HG02973 (cell line): Measurements from ENCODE around the gene SSH3.

Source experiments
- ATAC-seq: cut with Tn5 transposase; IDR thresholded peaks from one replicate; pipeline ENCODE4 v1.9.1; 2021; ENCODE audit warnings: moderate library complexity; ENCODE audit not compliant: unreplicated experiment

Gene SSH3

DNA sequence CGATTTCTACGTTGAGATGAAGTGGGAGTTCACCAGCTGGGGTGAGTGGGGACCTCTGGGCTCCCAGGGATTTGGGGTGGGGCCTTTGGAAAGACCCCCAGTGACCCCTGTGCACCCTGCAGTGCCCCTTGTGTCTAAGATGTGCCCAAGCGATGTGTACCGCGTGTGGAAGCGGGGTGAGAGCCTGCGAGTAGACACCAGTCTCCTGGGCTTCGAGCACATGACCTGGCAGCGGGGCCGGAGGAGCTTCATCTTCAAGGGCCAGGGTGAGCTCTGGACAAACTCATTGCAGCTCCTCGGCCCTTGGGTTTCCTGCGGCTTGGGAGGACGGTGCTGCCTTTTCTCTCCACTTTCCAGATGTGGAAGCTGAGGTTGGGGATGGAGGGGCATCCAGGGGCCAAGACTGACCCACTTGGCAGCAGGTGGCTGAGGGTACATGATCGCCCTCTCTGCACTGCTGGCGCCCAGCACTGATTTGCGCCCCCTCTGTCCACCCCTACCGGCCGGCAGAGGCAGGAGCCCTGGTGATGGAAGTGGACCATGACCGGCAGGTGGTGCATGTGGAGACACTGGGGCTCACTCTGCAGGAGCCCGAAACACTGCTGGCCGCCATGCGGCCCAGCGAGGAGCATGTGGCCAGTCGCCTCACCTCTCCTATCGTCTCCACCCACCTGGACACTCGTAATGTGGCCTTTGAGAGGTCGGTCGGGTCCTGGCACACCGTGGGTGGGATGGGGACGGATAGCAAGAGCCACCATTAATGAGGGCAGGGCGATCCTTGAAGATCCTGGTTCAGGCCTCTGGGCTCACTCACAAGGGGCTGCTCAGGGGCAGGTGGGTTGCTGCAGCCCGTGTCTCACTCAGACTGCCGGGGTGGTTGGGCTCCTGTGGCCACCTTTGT lies 11.6 kb upstream of the SSH3 start:
- ATAC-seq: no peak

DNA sequence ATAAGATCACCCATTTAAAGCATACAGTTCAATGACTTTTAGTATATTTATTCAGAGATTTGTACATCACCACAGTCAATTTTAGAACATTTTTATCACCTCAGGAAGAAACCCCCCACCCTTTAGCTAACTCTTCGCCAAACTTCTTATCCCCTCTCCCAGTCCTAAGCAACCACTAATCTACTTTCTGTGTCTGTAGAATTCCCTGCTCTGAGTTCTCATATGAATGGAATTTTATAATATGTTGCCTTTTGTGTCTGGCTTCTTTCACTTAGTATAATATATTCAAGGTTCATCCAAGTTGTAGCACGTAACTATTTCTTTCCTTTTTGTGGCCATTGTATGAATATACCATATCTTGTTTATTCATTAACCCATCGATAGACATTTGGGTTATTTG lies 10.7 kb upstream of the SSH3 start:
- ATAC-seq: no peak

DNA sequence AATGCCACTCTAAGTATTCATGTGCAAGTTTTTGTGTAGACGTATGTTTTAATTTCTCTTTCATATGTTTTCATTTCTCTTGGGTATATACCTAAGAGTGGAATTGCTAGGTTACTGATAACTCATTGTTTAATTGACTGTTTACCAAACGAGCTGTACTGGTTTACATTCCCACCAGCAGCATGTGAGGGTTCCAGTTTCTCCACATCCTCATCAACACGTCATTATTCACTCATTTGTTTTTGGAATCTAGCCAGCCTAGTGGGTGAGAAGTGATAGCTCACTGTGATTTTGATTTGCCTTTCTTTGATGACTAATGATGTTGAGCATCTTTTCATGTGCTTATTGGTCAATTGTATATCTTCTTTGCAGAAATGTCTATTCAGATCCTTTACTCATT lies 10.2 kb upstream of the SSH3 start:
- no peak for ATAC-seq

DNA sequence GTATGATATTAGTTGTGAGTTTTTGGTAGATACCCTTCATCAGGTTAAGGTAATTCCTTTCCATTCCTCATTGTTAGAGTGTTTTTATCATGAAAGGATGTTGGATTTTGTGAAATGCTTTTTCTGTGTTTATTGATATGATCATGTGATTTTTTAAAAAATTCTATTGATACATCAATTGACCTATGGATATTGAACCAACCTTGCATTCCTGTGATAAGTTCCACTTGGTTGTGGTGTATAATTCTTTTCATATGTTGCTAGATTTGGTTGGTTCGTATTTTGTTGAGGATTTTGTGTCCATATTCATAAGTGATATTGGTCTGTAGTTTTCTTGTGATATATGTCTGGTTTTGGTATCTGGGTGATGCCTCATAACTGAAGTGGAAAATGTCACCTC lies 7.5 kb upstream of the SSH3 start:
- no peak for ATAC-seq

DNA sequence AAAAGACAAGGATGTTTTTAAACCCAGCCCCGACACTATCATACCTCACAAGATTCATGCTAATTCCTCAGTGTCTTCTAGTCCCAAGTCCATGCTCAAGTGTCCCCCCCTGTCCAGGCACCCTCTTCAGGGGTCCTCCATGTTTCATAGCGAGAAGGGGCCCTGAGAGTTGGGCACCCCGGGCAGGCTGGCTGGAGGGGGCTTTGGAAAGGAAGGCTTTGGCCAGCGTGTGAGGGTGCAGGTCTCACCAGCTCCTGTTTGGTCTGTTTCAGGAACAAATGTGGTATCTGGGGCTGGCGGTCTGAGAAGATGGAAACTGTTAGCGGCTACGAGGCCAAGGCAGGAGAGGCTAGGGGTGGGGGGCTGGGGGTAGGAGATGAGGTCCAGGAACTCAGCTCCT lies 4.5 kb upstream of the SSH3 start:
- ATAC-seq: no peak

DNA sequence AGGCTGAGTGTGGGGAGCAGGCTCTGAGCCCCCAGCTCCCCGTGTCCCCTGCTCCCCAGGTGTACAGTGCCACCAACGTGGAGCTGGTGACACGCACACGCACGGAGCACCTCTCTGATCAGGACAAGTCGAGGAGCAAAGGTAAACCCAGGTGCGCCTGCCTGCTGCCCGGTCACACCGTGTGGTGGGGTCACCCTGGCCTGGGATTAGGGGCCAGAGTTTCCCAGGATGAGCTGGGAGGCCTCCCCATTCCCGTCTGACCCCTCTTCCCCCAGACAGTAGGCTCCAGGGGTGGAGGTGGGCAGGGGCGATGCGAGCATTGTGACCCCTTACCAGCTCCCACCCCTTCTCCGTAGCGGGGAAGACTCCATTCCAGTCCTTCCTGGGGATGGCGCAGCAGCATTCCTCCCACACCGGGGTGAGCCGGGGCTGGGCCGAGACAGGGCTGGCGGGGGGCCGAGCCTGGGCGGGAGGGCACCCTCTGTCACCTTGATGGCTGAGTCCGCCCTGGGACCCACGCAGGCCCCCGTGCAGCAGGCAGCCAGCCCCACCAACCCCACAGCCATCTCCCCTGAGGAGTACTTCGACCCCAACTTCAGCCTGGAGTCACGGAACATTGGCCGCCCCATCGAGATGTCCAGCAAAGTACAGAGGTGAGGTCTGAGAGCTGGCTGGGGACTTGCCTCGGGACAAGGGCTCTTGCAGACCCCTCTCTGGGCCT lies 3.7 kb upstream of the SSH3 start:
- no peak for ATAC-seq

DNA sequence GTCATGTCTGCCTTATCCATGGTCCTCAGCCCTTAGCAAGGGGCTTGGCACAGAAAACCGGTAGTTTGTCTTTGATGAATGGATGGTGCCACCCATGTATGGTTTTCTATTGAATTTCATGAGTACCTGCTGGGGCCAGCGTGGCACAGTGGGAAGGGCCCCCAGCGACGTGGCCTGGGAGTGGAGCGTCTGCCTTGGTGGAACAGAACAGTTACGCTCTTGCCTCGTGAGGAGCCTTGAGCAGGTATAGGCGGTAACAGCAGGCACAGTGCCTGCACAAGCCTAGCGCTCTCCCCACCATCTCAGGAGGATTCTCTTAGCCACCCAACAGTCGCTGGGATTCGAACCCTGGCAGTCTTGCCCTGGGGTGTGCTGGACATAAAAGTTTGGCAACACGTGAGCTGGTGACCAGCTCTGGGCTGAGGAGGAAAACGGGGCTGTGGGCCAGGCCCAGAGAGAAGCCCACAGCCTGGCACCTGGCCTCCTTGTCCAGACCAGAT lies 3.0 kb upstream of the SSH3 start:
- no peak for ATAC-seq

DNA sequence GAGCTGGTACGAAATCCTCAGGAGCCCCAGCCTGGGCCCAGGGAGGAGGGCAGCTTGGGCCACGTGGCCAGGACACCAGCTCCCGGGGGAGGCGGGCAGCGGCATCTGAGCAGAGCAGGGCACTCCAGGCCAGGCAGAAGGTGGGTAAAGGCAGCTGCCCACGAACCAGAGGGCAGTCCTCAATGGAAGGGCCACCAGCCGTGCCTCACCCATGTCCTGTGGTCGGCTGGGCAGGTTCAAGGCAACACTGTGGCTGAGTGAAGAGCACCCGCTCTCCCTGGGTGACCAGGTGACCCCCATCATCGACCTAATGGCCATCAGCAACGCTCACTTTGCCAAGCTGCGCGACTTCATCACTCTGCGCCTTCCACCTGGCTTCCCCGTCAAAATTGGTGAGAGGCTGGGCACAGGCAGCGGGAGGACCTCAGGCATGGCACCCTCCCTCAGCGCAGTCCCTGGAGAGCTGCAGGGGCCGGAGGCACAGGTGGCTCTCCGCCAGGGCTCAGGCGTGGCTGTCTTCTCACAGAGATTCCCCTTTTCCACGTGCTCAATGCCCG lies 2.5 kb upstream of the SSH3 start:
- ATAC-seq: no peak

DNA sequence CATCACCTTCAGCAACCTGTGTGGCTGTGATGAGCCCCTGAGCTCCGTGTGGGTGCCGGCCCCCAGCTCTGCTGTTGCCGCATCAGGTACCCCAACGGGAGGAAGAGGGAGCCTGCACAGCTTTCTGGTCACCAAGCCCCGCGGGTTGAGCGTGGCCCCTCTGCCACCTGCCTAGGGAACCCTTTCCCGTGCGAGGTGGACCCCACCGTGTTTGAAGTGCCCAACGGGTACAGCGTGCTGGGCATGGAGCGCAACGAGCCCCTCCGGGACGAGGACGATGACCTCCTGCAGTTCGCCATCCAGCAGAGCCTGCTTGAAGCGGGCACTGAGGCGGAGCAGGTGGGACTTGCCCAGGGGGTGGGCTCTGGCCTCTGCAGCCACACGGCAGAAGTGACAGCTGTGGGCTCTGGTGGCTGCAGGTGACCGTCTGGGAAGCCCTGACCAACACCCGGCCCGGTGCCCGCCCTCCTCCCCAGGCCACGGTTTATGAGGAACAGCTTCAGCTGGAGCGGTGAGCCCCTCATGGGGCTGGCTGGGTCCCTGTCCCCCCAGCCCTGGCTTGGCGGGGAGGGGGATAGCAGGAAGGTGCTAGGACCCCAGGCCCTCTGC lies 1.9 kb upstream of the SSH3 start:
- no peak for ATAC-seq

DNA sequence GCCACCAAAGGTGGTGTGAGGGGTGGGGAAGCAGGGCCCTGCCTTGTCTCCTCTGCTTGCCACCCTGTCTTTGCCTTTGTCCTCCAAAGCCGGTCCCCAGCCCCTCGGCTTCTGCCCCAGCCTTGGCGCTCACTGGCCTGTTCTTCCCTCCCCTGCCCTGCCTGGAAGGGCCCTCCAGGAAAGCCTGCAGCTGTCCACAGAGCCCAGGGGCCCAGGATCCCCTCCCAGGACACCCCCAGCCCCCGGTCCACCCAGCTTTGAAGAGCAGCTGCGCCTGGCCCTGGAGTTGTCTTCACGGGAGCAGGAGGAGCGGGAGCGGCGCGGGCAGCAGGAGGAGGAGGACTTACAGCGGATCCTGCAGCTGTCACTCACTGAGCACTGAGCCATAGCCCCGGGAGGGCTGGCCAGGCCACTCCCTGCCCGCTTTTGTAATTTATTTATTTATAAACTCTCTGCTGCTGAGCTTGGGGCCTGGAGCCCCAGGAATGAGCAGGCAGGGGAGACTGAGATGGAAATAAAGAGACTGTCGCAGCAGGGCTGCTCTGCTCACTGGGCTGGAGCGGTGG lies 1.3 kb upstream of the SSH3 start:
- no peak for ATAC-seq

DNA sequence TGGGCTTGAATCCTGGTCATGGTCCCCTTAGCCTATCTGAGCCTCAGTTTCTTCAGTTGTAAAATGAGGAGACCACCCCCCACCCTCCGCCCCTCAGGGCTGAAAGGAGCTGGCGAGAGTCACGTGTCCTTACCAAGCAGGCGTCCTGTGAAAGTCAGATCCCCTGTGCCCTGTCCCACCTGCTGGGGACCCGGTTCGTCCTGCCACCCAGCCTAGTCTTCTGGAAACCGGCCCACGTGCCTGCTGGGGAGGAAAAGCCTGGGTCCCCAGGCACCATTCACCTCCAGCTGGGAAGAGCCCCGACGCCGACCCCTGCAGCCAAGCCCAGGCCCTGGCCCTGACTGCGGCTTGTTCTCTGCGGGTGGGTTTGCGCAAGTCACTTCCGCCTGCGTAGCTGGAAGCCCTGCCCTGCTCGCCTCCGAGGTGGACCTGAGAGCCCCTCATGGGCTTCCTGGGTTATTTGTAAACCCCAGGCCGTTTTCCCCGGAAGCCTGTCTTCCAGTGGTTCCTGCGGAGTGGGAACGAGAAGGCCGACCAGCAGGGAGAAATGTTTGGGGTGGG lies 679 bp upstream of the SSH3 start:
- ATAC-seq: no peak

DNA sequence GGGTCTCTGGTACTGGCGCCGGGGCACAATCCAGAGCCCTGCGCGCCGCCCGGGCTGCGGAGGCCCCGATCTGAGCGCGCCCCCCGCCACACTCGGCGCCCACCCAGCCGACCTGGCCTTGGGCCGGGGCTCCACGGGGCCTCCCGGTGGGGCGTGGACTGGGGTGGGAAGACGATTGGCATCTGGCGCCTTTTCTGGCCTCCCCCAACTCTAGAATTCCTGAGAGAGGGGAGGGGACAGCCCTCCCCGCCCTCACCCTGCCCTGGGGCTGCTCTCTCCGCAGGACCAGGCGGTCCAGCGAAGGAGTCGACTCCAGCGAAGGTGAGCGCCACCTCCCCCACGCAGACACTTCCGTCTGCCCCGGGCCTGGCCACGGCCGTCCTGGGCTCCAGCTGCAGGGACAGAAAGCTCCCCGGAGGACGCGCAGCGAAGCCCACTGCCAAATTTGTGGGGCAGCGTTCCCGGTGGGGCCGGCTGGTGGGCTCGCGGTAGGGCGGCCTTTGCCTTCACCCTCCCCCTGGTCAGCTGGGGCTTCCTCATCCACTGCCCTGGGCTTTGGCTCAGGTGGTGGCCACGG lies 593 bp downstream of the SSH3 start:
- ATAC-seq: no peak

DNA sequence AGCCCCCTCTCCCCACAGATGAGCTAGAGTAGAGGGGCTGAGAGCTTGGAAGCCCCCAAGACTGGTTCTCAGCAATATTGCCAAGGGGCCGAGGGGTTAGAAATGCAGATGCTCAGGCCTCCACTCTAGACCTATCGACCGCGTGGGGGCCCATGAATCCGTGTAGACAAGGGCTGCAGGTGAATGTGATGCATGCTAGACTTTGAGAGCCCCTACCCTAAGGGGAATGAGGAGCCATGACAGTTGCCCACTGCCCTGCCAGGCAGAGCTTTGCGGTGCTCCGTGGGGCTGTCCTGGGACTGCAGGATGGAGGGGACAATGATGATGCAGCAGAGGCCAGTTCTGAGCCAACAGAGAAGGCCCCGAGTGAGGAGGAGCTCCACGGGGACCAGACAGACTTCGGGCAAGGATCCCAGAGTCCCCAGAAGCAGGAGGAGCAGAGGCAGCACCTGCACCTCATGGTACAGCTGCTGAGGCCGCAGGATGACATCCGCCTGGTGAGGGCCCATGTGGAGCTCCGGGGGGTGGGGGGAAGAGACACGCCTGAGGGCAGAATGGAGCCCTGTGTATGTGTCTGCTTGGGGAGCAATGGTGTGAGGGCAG lies 1.3 kb downstream of the SSH3 start:
- no peak for ATAC-seq

DNA sequence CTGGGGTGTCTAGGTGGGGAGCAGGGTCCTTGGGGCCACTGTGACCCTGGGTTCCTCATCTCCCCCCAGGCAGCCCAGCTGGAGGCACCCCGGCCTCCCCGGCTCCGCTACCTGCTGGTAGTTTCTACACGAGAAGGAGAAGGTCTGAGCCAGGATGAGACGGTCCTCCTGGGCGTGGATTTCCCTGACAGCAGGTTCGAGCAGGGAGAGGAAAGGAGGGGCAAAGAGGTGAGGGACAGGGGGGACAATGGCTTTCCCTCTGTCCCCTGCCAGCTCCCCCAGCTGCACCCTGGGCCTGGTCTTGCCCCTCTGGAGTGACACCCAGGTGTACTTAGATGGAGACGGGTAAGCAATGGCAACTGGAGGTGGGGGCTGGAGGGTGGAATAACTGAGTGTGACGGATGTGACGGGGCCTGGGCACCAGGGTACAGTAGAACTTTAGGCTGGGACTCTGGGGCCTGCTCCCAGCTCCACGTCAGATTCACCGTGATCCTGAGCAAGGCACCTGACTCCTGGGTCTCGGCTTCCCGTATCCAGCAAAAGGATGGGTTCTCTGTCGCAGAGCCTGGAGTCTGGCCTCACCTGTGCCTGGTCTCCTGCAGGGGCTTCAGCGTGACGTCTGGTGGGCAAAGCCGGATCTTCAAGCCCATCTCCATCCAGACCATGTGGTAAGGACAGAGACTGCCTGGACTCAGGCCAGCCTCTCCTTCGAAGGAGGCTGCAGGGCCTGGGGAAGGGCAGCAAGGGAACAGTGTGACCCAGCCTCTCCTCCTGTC lies 3.6 kb downstream of the SSH3 start:
- ATAC-seq: no peak

DNA sequence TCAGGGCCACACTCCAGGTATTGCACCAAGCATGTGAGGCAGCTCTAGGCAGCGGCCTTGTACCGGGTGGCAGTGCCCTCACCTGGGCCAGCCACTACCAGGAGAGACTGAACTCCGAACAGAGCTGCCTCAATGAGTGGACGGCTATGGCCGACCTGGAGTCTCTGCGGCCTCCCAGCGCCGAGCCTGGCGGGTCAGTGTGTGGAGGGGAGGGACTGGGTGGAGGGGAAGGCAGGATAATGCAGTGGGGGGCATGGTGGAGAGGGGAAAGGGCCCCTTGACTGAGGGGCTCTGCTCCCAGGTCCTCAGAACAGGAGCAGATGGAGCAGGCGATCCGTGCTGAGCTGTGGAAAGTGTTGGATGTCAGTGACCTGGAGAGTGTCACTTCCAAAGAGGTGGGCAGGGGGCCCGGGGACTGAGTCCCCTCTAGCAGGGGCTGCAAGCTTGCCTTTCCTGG lies 4.2 kb downstream of the SSH3 start:
- ATAC-seq: no peak

DNA sequence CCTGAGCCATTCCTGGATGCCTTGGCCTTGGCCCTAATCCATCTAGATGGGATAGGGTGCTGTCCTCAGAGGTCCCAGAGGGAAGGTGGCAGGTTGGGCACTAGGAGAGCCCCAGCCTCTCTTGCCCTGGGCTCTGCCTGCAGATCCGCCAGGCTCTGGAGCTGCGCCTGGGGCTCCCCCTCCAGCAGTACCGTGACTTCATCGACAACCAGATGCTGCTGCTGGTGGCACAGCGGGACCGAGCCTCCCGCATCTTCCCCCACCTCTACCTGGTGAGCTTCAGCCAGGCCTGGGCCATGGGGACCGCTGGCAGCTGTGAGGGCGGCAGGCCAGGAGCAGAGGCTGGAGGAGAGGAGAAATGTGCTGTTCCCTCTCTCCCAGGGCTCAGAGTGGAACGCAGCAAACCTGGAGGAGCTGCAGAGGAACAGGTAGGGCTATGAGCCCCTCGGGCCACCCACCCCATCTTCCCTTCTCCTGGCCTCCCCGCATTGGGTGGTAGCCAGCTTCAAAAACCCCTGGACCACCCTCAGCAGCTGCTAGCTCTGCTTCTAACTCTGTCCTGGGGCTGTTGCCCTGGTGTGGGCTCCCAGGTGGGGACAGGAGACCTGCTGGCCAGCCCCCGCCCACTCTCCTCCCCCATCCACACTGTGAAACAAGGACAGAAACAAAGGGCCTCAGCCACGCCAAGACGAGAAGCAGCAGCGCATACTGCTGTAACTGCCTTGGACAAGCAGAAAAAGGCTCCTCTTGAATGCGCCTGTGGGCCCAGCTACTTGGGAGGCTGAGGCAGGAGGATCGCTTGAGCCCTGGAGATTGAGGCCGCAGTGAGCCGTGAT lies 4.9 kb downstream of the SSH3 start:
- no peak for ATAC-seq

DNA sequence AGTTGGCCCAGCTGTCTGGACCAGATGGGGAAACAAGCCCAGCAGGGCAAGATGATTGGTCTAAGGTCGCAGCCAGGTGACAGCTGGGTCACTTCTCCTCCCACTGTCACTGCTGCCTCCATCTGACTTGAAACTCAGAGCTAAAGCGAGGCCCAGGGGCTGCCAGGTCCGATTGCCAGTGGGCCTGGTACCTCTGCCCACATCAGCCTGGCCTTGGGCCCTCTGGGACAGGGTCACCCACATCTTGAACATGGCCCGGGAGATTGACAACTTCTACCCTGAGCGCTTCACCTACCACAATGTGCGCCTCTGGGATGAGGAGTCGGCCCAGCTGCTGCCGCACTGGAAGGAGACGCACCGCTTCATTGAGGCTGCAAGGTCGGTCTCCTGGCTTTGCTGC lies 5.8 kb downstream of the SSH3 start:
- no peak for ATAC-seq

DNA sequence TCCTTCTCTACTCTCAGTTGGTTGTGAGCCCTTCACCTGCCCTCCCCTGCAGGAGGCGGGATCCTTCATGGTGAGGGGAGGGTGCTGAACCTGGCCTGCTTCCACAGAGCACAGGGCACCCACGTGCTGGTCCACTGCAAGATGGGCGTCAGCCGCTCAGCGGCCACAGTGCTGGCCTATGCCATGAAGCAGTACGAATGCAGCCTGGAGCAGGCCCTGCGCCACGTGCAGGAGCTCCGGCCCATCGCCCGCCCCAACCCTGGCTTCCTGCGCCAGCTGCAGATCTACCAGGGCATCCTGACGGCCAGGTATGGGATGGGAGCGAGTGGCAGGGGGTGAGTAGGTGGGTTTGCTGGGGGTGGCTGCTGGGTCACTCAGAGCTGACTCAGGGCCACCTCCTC lies 6.3 kb downstream of the SSH3 start:
- no peak for ATAC-seq
